Tibial nerve (tissue), 4 donors: ENCODE measurements around the gene ALDH1L1. TPM values are rescaled to one million over a fixed set of nuclear protein-coding genes. Genes with fewer than 3 reads are reported as not detected.

Experiments used
- DNase-seq, 2 donors: peaks; one replicate each; pipeline ENCODE4 v3.0.0-alpha.2; 2019; ENCODE audit warnings: low spot score in 2 of 2
- H3K27ac ChIP-seq, 4 donors: fragments of 200-600 bp; sonication (generic) in 3 of 4; one replicate each; pipeline ENCODE4 v1.5.1; 2017 to 2019; ENCODE audit warnings: mild to moderate bottlenecking in 1 of 4
- H3K27me3 ChIP-seq, 2 donors: fragments of 200-600 bp; sonication (generic) in 1 of 2; one replicate each; pipeline versions ENCODE4 v1.5.1 to v1.6.0; 2017 to 2019
- H3K36me3 ChIP-seq, 3 donors: fragments of 200-600 bp; sonication (generic); one replicate each; pipeline ENCODE4 v1.5.1; 2018 to 2019
- H3K4me1 ChIP-seq, 4 donors: fragments of 200-600 bp; sonication (generic) in 3 of 4; one replicate each; pipeline ENCODE4 v1.5.1; 2017 to 2019
- H3K4me3 ChIP-seq, 4 donors: fragments of 200-600 bp; sonication (generic) in 3 of 4; one replicate each; pipeline ENCODE4 v1.5.1; 2017 to 2019; ENCODE audit warnings: mild to moderate bottlenecking in 1 of 4, moderate library complexity in 1 of 4
- H3K9me3 ChIP-seq, 4 donors: fragments of 200-600 bp; sonication (generic) in 3 of 4; one replicate each; pipeline ENCODE4 v1.5.1; 2017 to 2019
- EP300 ChIP-seq, 2 donors: sonication (generic); formaldehyde crosslinking; IDR thresholded peaks; one replicate each; pipeline ENCODE4 v1.6.1; 2017; ENCODE audit warnings: antibody characterized with exemption in 2 of 2, mild to moderate bottlenecking in 1 of 2
- POLR2A ChIP-seq, 2 donors: fragments of 450-650 bp; IDR thresholded peaks; one replicate each; pipeline ENCODE4 v1.6.1; 2017; ENCODE audit warnings: antibody characterized with exemption in 2 of 2, mild to moderate bottlenecking in 2 of 2, moderate library complexity in 2 of 2
- WGBS, 2 donors: methylation state at CpG; one replicate each; pipeline ENCODE4 v1.1.5; 2018; 5-methylcytosine and 5-hydroxymethylcytosine counted together
- total RNA-seq, 4 donors: library from RNA; depleted of rRNA; stranded (reverse); fragments of >200 nt; gene quantifications; one replicate each; pipeline ENCODE4 v1.1.0, GENCODE V29; 2016
- TF ChIP-seq, protein P1 (sequence below), 5 experiments: fragments of 200-600 bp in 3 of 5; fragments of 450-650 bp in 2 of 5; sonication (generic) in 3 of 5; IDR thresholded peaks; one replicate each; pipeline ENCODE4 v1.5.1; 2016 to 2019; ENCODE audit warnings: antibody characterized with exemption in 5 of 5, mild to moderate bottlenecking in 3 of 5, moderate library complexity in 2 of 5

Gene ALDH1L1
- total RNA-seq, 4 donors from 2014 or later: 34.5 to 87.3 (median 50.8) TPM

GRCh38 chr3:126117786-126118185 lies 62.6 kb downstream of the ALDH1L1 start:
- no peaks in the 10 kb centered on the region for H3K4me1 ChIP-seq
- no peaks in the 10 kb centered on the region for H3K36me3 ChIP-seq
- H3K4me3 ChIP-seq: no peak overlapping the region
- no peak for TF ChIP-seq EP300 (IDR thresholded peaks at IDR 0.05)
- TF ChIP-seq POLR2A (IDR thresholded peaks at IDR 0.05): no peak
- TF ChIP-seq, protein P1, sequence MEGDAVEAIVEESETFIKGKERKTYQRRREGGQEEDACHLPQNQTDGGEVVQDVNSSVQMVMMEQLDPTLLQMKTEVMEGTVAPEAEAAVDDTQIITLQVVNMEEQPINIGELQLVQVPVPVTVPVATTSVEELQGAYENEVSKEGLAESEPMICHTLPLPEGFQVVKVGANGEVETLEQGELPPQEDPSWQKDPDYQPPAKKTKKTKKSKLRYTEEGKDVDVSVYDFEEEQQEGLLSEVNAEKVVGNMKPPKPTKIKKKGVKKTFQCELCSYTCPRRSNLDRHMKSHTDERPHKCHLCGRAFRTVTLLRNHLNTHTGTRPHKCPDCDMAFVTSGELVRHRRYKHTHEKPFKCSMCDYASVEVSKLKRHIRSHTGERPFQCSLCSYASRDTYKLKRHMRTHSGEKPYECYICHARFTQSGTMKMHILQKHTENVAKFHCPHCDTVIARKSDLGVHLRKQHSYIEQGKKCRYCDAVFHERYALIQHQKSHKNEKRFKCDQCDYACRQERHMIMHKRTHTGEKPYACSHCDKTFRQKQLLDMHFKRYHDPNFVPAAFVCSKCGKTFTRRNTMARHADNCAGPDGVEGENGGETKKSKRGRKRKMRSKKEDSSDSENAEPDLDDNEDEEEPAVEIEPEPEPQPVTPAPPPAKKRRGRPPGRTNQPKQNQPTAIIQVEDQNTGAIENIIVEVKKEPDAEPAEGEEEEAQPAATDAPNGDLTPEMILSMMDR (IDR thresholded peaks at IDR 0.05): no peak
- 67 to 79% methylated on average over 9 of the region's 9 CpGs for WGBS, 2 donors
- no peak overlapping the region for H3K27ac ChIP-seq
- H3K9me3 ChIP-seq: no peaks in the 10 kb centered on the region
- no peaks in the 10 kb centered on the region for H3K27me3 ChIP-seq
- DNase-seq: no peak

- no peaks in the 10 kb centered on the region for H3K27me3 ChIP-seq
- no peak for TF ChIP-seq EP300 (IDR thresholded peaks at IDR 0.05)
- TF ChIP-seq, protein P1 (IDR thresholded peaks at IDR 0.05): no peak
- TF ChIP-seq POLR2A (IDR thresholded peaks at IDR 0.05): no peak
- no peak overlapping the region for H3K4me3 ChIP-seq
- no peaks in the 10 kb centered on the region for H3K36me3 ChIP-seq
- H3K9me3 ChIP-seq: no peaks in the 10 kb centered on the region
- no peak overlapping the region for H3K27ac ChIP-seq
- no peaks in the 10 kb centered on the region for H3K4me1 ChIP-seq
- DNase-seq: no peak
- 92 to 96% methylated on average over 3 of the region's 3 CpGs for WGBS, 2 donors
Observed at GRCh38 chr3:126117212-126117611, 63.2 kb downstream of the ALDH1L1 start.

DNA sequence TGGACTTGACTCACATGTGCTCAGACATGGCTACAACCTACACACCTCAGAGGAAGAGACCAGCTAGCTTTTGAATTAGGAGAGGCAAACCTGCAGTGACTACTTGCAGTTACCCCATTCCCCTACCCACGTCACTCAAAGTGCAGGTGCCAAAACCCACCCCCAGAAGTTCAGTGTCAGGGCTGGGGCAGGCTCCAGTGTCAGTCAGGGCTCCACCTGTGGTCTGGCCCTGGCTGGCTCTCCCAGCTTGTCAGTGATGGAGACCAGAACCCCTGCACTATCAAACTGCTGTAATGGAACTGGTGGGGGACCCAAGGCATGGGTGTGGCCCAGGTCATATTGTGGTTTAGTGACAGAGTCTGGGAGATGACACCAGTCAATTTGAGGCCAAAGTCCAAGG lies 63.9 kb downstream of the ALDH1L1 start:
- no peaks in the 10 kb centered on the region for H3K4me1 ChIP-seq
- no peaks in the 10 kb centered on the region for H3K27me3 ChIP-seq
- no peaks in the 10 kb centered on the region for H3K9me3 ChIP-seq
- no peaks in the 10 kb centered on the region for H3K36me3 ChIP-seq
- H3K27ac ChIP-seq: no peak overlapping the region
- H3K4me3 ChIP-seq: no peak overlapping the region
- DNase-seq: no peak
- TF ChIP-seq POLR2A (IDR thresholded peaks at IDR 0.05): no peak
- TF ChIP-seq, protein P1 (IDR thresholded peaks at IDR 0.05): no peak
- TF ChIP-seq EP300 (IDR thresholded peaks at IDR 0.05): no peak
- WGBS, 2 donors: 67% methylated on average over 1 of the region's 1 CpG

- TF ChIP-seq EP300 (IDR thresholded peaks at IDR 0.05): no peak
- no peak for TF ChIP-seq POLR2A (IDR thresholded peaks at IDR 0.05)
- TF ChIP-seq, protein P1 (IDR thresholded peaks at IDR 0.05): no peak
- no peak for DNase-seq
- no peak overlapping the region for H3K4me3 ChIP-seq
- H3K4me1 ChIP-seq: no peaks in the 10 kb centered on the region
- H3K9me3 ChIP-seq: no peaks in the 10 kb centered on the region
- no peaks in the 10 kb centered on the region for H3K36me3 ChIP-seq
- H3K27ac ChIP-seq: no peak overlapping the region
- H3K27me3 ChIP-seq: no peaks in the 10 kb centered on the region
- WGBS, 2 donors: 88 to 91% methylated on average over 16 of the region's 16 CpGs
Observed at GRCh38 chr3:126114443-126115386, 65.7 kb downstream of the ALDH1L1 start.

GRCh38 chr3:126113733-126114442 lies 66.5 kb downstream of the ALDH1L1 start:
- no peak for DNase-seq
- Histone ChIP-seq H3K9me3 (no peaks in the 10 kb centered on the region), H3K27me3 (no peaks in the 10 kb centered on the region), H3K27ac (no peak overlapping the region), H3K36me3 (no peaks in the 10 kb centered on the region), H3K4me3 (no peak overlapping the region), H3K4me1 (no peaks in the 10 kb centered on the region)
- no peak for TF ChIP-seq EP300 (IDR thresholded peaks at IDR 0.05)
- TF ChIP-seq, protein P1 (IDR thresholded peaks at IDR 0.05): peak in 1 of 5 experiments; percentile 8
- WGBS, 2 donors: 77 to 81% methylated on average over 9 of the region's 9 CpGs
